ENCODE data around the gene POLD4. TPM values are rescaled to one million over a fixed set of nuclear protein-coding genes. Genes with fewer than 3 reads are reported as not detected.

The POLD4 gene
- total RNA-seq, 1 experiment from 2014 or later, result 78.7 TPM

- DNase-seq (ENCODE audit: low read depth, low spot score) (no peak), ATAC-seq (no peak)
- Histone ChIP-seq H3K27ac (ENCODE audit: low read length) (no peak overlapping the region; the same call in 1 of the 2 replicates), H3K27me3 (ENCODE audit: control insufficient read depth, insufficient read depth, low read length) (no peaks in the 10 kb centered on the region), H3K36me3 (ENCODE audit: control insufficient read depth, insufficient read depth, low read length) (no peaks in the 10 kb centered on the region; the same call in 1 of the 2 replicates), H3K4me3 (ENCODE audit: low read depth in 2 of 2, low read length in 2 of 2) (no peak overlapping the region), H3K9me3 (ENCODE audit: control insufficient read depth, insufficient read depth, low read depth, low read length) (no peaks in the 10 kb centered on the region), H3K4me1 (ENCODE audit: control insufficient read depth, insufficient read depth, low read length) (peaks cover 27% of the 10 kb centered on the region)
- in situ Hi-C loops (cut with HindIII; ENCODE audit: low pct_unique_long_range_greater_than_20kb, low sequenced_read_pairs), result no loop called here
- intact Hi-C loops (cut with micrococcal nuclease; ENCODE audit: unreplicated experiment), result no loop called here
- BruUV-seq (replicated peaks), result no TSS peak
- no peak for TF ChIP-seq POLR2AphosphoS5 (IDR thresholded peaks at IDR 0.05; ENCODE audit: low read depth, low read length)
- TF ChIP-seq SIN3A (IDR thresholded peaks at IDR 0.05; ENCODE audit: borderline replicate concordance, insufficient read depth, low read depth, low read length), result no peak
- TF ChIP-seq, protein P1, sequence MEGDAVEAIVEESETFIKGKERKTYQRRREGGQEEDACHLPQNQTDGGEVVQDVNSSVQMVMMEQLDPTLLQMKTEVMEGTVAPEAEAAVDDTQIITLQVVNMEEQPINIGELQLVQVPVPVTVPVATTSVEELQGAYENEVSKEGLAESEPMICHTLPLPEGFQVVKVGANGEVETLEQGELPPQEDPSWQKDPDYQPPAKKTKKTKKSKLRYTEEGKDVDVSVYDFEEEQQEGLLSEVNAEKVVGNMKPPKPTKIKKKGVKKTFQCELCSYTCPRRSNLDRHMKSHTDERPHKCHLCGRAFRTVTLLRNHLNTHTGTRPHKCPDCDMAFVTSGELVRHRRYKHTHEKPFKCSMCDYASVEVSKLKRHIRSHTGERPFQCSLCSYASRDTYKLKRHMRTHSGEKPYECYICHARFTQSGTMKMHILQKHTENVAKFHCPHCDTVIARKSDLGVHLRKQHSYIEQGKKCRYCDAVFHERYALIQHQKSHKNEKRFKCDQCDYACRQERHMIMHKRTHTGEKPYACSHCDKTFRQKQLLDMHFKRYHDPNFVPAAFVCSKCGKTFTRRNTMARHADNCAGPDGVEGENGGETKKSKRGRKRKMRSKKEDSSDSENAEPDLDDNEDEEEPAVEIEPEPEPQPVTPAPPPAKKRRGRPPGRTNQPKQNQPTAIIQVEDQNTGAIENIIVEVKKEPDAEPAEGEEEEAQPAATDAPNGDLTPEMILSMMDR (IDR thresholded peaks at IDR 0.05), result no peak
- TF ChIP-seq REST (IDR thresholded peaks at IDR 0.05; ENCODE audit: insufficient read depth in 1 of 2, low read depth in 2 of 2, low read length in 1 of 2), result no peak
- TF ChIP-seq TCF7L2 (IDR thresholded peaks at IDR 0.05; ENCODE audit: low read depth, low read length), result no peak
- ChIA-PET CTCF (interaction anchor here (2.3 kb wide), 1 partner anchor 16 kb away, joined by 8 read pairs; no protein-coding TSS in a partner anchor), POLR2A (no interaction called here)
Observed at GRCh38 chr11:67301313-67301921, 51.9 kb downstream of the POLD4 start.

Other genes starting within 250 kb of the POLD4 start
- gene KDM2A, start 234.3 kb downstream of the POLD4 start, total RNA-seq (2021; ENCODE audit: unreplicated experiment), result 112 TPM
- 103 TPM for gene GRK2, start 87.1 kb downstream of the POLD4 start, total RNA-seq (2021; ENCODE audit: unreplicated experiment)
- gene ANKRD13D, start 64.2 kb downstream of the POLD4 start, total RNA-seq (2021; ENCODE audit: unreplicated experiment), result 76.5 TPM
- gene SSH3, start 50.0 kb downstream of the POLD4 start, total RNA-seq (2021; ENCODE audit: unreplicated experiment), result 79.8 TPM
- gene CLCF1, start 20.1 kb upstream of the POLD4 start, total RNA-seq (2021; ENCODE audit: unreplicated experiment), result 9.3 TPM
- gene RAD9A, start 38.4 kb upstream of the POLD4 start, total RNA-seq (2021; ENCODE audit: unreplicated experiment), result 33.1 TPM
- 361 TPM for gene PPP1CA, start 48.3 kb upstream of the POLD4 start, total RNA-seq (2021; ENCODE audit: unreplicated experiment)
- gene TBC1D10C, start 50.5 kb upstream of the POLD4 start, total RNA-seq (2021; ENCODE audit: unreplicated experiment), result 0.33 TPM
- gene CARNS1, start 62.1 kb upstream of the POLD4 start, total RNA-seq (2021; ENCODE audit: unreplicated experiment), result 1.0 TPM
- 68.5 TPM for gene RPS6KB2, start 74.9 kb upstream of the POLD4 start, total RNA-seq (2021; ENCODE audit: unreplicated experiment)
- 0.82 TPM for gene PTPRCAP, start 84.1 kb upstream of the POLD4 start, total RNA-seq (2021; ENCODE audit: unreplicated experiment)
- 158 TPM for gene CORO1B, start 89.9 kb upstream of the POLD4 start, total RNA-seq (2021; ENCODE audit: unreplicated experiment)
- not detected for gene GPR152, start 99.2 kb upstream of the POLD4 start, total RNA-seq (2021; ENCODE audit: unreplicated experiment)
- not detected for gene CABP4, start 101.8 kb upstream of the POLD4 start, total RNA-seq (2021; ENCODE audit: unreplicated experiment)
- 65.0 TPM for gene TMEM134, start 115.7 kb upstream of the POLD4 start, total RNA-seq (2021; ENCODE audit: unreplicated experiment)
- gene AIP, start 129.5 kb upstream of the POLD4 start, total RNA-seq (2021; ENCODE audit: unreplicated experiment), result 87.8 TPM
- gene PITPNM1, start 151.8 kb upstream of the POLD4 start, total RNA-seq (2021; ENCODE audit: unreplicated experiment), result 70.4 TPM
- 76.1 TPM for gene CDK2AP2, start 154.6 kb upstream of the POLD4 start, total RNA-seq (2021; ENCODE audit: unreplicated experiment)
- not detected for gene CABP2, start 169.9 kb upstream of the POLD4 start, total RNA-seq (2021; ENCODE audit: unreplicated experiment)
- 570 TPM for gene GSTP1, start 230.3 kb upstream of the POLD4 start, total RNA-seq (2021; ENCODE audit: unreplicated experiment)